Activated naive CD4-positive, alpha-beta T cell treated with anti-CD3 and anti-CD28 coated beads, Interleukin-2, amount 50 U/mL, for 24 hours (primary cell): ENCODE measurements around the gene LIPG.
"Not testable (repeated sequence)": the region's sequence is repeated elsewhere in the genome, so short reads cannot be mapped to it uniquely, and the experiment has no call there.

Experiments used
- H3K27ac Mint-ChIP-seq: one replicate; pipeline ENCODE4 v1.8.0; 2021; ENCODE audit warnings: mild to moderate bottlenecking, mixed read lengths
- H3K27me3 Mint-ChIP-seq: one replicate; pipeline ENCODE4 v1.8.0; 2021; ENCODE audit warnings: mixed read lengths
- H3K36me3 Mint-ChIP-seq: one replicate; pipeline ENCODE4 v1.8.0; 2021; ENCODE audit warnings: mixed read lengths
- H3K4me1 Mint-ChIP-seq: one replicate; pipeline ENCODE4 v1.8.0; 2021; ENCODE audit warnings: mixed read lengths
- H3K4me3 Mint-ChIP-seq: one replicate; pipeline ENCODE4 v1.8.0; 2021; ENCODE audit warnings: mild to moderate bottlenecking, mixed read lengths
- H3K9me3 Mint-ChIP-seq: one replicate; pipeline ENCODE4 v1.8.0; 2021; ENCODE audit warnings: mixed read lengths

The LIPG gene

DNA sequence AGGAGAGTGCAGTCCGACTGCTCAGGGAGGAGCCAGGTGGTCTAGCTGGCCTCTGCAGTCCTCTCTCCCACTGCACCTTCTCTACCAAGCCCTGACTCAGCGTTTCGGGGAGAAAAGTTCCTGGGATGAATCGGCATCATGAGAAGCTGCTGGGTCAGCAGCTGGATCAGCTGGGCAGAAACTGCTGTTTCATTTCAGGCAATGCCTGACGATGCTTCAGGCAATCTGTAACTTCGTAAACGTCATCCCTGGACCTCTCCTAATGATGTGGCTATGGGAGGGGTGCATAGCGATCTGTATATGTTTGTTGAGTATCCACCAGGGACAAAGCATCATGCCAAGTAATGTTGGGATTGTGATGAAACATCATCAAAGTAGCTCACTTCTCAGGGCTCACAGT, 20.7 kb downstream of the LIPG start:
- Mint-ChIP-seq H3K36me3 (no peaks in the 10 kb centered on the region), H3K9me3 (no peaks in the 10 kb centered on the region), H3K4me1 (no peaks in the 10 kb centered on the region), H3K27ac (no peak overlapping the region), H3K4me3 (no peak overlapping the region), H3K27me3 (peaks cover 3% of the 10 kb centered on the region)

DNA sequence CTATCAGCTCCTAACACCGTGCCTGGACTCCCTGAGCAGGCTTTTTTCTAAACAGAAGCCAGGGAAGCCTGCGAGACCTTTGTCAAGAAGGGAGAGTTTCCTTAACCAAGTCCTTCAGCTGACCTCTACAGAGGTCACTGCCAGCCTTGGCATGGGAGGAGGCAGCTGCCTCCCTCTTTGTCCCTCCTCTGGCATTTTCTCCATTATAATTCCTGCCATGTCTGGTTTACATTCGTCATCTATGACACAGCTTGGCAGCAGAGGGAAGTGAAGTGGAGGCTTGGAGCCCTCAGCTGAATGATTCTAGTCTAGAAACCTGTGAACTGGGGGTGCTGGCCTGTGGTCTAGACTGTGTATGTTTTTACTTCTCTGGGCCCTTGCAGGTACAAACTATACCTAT, 22.5 kb downstream of the LIPG start:
- Mint-ChIP-seq H3K9me3 (no peaks in the 10 kb centered on the region), H3K27me3 (peaks cover 3% of the 10 kb centered on the region), H3K27ac (no peak overlapping the region), H3K36me3 (no peaks in the 10 kb centered on the region), H3K4me3 (no peak overlapping the region), H3K4me1 (no peaks in the 10 kb centered on the region)

DNA sequence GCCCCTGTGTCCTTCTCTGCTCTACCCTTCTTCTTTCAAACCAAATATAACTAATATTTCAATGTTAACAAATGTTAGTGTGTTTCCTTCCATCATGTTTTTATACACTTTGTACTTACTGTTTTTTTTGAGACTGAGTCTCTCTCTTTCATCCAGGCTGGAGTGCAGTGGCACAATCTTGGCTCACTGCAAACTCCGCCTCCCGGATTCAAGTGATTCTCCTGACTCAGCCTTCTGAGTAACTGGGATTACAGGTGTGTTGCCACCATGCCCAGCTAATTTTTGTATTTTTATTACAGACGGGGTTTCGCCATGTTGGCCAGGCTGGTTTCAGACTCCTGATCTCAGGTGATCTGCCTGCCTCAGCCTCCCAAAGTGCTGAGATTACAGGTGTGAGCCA, 23.1 kb downstream of the LIPG start:
- not testable (repeated sequence) for H3K27me3 Mint-ChIP-seq, H3K9me3 Mint-ChIP-seq, H3K4me3 Mint-ChIP-seq, H3K4me1 Mint-ChIP-seq, H3K36me3 Mint-ChIP-seq, H3K27ac Mint-ChIP-seq

DNA sequence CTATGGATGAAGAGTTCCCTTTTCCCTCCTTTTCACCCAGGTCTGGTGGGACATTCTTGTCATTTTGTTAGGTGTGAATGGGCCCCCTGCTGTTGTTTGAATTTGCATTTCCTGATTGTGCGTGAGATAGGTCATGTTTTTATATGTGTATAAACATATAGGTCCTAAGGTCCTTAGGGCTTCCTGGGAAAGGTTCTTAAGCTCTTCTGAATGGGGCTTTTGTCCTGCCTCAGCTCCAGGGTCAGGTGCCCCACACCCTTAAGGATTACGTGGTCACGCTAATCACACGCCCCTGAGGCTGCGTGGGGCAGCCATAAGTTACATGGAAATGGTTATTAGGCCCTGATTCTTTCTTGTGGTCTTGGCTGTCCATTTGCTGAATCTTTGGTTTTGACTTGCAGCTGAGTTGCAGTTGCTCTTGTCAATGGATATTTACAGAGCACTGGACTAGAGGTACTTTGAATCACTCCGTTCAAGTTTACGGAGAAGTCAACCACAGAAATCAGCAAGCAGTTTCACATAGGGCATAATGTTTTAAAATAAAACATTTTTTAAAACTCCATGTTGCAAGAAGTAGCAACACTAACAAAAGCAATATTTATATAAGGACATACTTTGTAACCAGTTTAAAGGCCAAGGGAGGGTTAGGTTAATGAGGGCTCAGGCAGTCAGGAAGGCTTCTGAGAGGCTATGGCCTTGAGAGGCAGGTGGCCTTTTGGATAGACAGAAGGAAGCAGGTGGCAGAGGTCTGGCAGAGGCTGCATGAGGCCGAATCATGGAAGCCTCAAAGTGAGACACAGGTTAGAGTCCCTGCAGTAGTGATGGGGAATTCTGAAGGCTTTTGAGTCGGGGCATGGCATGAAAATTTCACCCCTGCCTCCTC, 24.2 kb downstream of the LIPG start:
- H3K4me3 Mint-ChIP-seq: no peak overlapping the region
- no peaks in the 10 kb centered on the region for H3K36me3 Mint-ChIP-seq
- peaks cover 3% of the 10 kb centered on the region for H3K27me3 Mint-ChIP-seq
- no peaks in the 10 kb centered on the region for H3K4me1 Mint-ChIP-seq
- H3K27ac Mint-ChIP-seq: no peak overlapping the region
- H3K9me3 Mint-ChIP-seq: no peaks in the 10 kb centered on the region

DNA sequence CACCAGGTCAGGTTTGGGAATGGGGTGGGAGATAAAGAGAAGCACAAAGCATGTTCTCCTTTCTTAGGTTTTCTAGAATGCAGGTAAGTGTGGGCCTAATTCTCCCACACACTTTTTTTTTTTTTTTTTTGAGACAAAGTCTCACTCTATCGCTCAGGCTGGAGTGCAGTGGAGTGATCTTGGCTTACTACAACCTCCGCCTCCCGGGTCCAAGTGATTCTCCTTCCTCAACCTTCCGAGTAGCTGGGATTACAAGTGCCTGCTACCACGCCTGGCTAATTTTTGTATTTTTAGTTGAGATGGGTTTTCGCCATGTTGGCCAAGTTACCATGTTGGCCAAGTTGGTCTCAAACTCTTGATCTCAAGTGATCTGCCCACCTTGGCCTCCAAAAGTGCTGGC, 26.3 kb downstream of the LIPG start:
- Mint-ChIP-seq H3K27ac (no peak overlapping the region), H3K4me1 (no peaks in the 10 kb centered on the region), H3K4me3 (no peak overlapping the region), H3K27me3 (peaks cover 3% of the 10 kb centered on the region), H3K9me3 (no peaks in the 10 kb centered on the region), H3K36me3 (no peaks in the 10 kb centered on the region)

DNA sequence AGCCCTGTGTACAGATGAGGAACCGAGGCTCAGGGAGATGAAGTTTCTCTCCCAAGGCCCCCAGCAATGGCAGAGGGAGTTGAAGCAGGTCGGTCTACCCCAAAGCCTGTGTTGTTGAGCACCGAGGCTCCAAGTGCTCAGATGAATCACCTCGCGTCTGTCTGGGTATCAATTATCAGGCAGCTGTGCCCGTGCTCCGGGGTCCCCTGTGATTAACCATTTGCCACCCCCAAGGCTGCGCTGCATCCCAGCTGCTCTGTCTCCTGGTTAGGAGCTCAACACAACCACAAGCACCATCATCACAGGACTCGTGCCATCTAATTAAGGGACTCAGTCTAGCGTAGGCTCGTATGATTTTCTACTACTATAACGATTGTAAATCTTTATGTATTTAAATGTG, 27.1 kb downstream of the LIPG start:
- Mint-ChIP-seq H3K4me1 (no peaks in the 10 kb centered on the region), H3K4me3 (no peak overlapping the region), H3K9me3 (no peaks in the 10 kb centered on the region), H3K27me3 (peaks cover 1% of the 10 kb centered on the region), H3K36me3 (no peaks in the 10 kb centered on the region), H3K27ac (no peak overlapping the region)

DNA sequence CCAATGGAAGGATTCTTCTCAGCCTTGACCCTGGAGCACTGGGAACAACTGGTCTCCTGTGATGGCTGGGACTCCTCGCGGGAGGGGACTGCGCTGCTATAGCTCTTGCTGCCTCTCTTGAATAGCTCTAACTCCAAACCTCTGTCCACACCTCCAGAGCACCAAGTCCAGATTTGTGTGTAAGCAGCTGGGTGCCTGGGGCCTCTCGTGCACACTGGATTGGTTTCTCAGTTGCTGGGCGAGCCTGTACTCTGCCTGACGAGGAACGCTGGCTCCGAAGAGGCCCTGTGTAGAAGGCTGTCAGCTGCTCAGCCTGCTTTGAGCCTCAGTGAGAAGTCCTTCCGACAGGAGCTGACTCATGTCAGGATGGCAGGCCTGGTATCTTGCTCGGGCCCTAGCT, 28.8 kb downstream of the LIPG start:
- no peaks in the 10 kb centered on the region for H3K9me3 Mint-ChIP-seq
- peaks cover 3% of the 10 kb centered on the region for H3K27me3 Mint-ChIP-seq
- H3K4me1 Mint-ChIP-seq: no peaks in the 10 kb centered on the region
- no peak overlapping the region for H3K27ac Mint-ChIP-seq
- no peak overlapping the region for H3K4me3 Mint-ChIP-seq
- no peaks in the 10 kb centered on the region for H3K36me3 Mint-ChIP-seq

DNA sequence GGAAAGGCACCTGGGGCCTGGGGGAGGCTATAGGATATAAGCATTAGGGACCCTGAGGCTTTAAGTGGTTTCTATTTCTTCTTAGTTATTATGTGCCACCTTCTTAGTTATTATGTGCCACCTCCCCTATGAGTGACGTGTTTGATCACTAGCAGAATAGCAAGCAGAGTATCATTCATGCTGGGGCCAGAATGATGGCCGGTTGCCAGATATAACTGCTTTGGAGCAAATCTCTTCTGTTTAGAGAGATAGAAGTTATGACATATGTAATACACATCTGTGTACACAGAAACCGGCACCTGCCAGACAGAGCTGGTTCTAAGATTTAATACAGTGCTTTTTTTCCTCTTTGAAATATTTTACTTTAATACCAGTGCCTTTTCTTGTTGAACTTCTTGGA, 29.4 kb downstream of the LIPG start:
- no peak overlapping the region for H3K27ac Mint-ChIP-seq
- no peaks in the 10 kb centered on the region for H3K36me3 Mint-ChIP-seq
- no peak overlapping the region for H3K4me3 Mint-ChIP-seq
- no peaks in the 10 kb centered on the region for H3K4me1 Mint-ChIP-seq
- peaks cover 2% of the 10 kb centered on the region for H3K27me3 Mint-ChIP-seq
- no peaks in the 10 kb centered on the region for H3K9me3 Mint-ChIP-seq

DNA sequence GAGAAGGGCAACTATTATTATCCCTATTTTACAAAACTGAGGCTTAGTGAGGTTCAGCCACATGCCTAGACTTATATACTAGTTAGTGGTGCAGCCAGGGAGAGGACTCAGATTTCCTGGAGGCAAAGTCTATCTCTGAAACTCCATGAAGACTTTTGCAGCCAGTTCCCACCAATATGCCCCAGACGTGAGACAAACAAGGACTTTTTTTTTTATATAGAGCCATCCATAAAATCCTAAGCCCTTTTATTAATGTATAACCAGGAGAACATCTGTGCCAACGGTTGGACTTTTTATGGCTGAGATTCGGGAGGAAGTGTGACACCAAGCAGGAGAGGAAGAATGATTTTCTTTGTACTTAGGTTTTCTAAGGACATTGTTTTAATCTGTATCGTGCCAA, 29.9 kb downstream of the LIPG start:
- Mint-ChIP-seq H3K27ac (no peak overlapping the region), H3K27me3 (peaks cover 2% of the 10 kb centered on the region), H3K4me3 (no peak overlapping the region), H3K4me1 (no peaks in the 10 kb centered on the region), H3K36me3 (no peaks in the 10 kb centered on the region), H3K9me3 (no peaks in the 10 kb centered on the region)

DNA sequence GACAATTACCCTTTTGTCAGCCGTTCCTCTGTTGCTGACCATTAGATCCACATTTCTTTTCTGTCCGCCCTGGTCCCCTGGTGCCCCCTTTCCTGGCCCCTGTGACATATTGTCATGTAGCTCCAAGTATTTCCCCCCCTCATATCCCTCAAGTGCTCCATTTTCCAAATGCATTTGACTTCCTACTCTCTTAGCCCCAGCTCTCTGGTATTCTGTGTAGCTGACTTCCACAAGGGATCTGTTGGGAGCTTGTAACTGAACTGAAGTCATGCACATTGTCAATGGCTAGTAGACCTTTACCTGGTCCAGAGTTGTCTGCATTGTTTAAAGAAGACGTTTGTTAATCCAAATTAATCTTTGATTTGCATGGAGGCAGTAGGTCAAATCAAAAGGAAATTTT, 34.8 kb downstream of the LIPG start:
- no peaks in the 10 kb centered on the region for H3K36me3 Mint-ChIP-seq
- no peaks in the 10 kb centered on the region for H3K9me3 Mint-ChIP-seq
- no peak overlapping the region for H3K27ac Mint-ChIP-seq
- H3K27me3 Mint-ChIP-seq: peaks cover 8% of the 10 kb centered on the region
- no peak overlapping the region for H3K4me3 Mint-ChIP-seq
- H3K4me1 Mint-ChIP-seq: no peaks in the 10 kb centered on the region

DNA sequence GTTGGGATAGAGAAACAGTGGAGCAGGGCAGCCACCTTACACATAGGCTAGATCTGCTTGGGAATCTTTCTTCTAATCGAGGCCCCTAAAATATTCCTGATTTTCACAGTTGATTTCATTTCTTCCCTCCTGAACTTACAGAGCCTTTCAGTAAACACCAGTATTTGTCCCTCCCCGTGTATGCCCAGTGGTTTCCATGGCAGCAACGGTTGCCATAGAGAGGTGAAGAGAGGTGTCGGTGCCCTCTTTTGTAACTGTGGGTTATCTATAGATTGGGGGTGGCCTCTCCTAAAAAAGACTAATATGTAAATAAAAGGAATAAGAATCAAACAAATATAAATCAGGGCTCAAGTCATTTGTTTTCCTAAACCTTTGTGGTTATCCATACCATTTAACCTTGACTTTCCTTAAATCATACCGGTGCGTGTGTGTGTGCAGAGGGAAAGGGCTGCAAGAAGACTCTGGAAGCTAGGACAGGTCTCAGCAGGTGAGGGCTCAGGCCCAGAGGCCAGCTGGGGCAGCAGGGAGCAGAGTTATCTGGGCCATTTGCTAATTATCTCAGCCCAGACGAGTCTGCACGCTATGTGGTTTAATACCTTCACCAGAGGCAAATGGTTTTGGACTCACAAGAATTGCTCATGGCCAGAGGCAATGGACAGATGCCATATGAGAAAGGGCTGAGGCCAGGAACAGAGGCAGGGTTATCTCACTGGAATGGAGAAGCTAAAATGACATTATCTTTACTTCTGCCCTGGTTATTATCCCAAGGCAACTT, 35.5 kb downstream of the LIPG start:
- H3K36me3 Mint-ChIP-seq: no peaks in the 10 kb centered on the region
- no peaks in the 10 kb centered on the region for H3K4me1 Mint-ChIP-seq
- H3K27ac Mint-ChIP-seq: no peak overlapping the region
- no peaks in the 10 kb centered on the region for H3K9me3 Mint-ChIP-seq
- peaks cover 11% of the 10 kb centered on the region for H3K27me3 Mint-ChIP-seq
- H3K4me3 Mint-ChIP-seq: no peak overlapping the region

DNA sequence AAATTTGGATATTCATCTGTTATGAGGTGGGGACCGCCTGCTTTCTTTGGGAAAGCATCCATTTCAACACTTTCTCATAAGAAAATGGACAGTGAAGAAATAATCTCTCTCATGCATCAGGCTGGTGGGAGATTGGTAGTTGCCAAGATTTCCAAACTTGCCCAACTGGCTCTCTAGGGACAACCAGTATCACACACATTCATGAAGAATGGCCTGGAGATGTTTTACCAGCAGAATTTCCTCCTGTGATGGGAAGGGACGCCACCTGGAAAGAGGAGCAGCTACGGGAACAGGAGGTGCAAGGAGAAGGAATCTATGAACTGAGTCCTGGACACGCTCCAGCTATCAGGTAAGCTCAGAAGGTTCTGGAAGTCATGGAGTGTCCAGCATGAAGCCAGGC, 39.4 kb downstream of the LIPG start:
- Mint-ChIP-seq H3K27ac (no peak overlapping the region), H3K36me3 (peaks cover 2% of the 10 kb centered on the region), H3K4me3 (no peak overlapping the region), H3K27me3 (peaks cover 17% of the 10 kb centered on the region), H3K4me1 (no peaks in the 10 kb centered on the region), H3K9me3 (peaks cover 4% of the 10 kb centered on the region)

DNA sequence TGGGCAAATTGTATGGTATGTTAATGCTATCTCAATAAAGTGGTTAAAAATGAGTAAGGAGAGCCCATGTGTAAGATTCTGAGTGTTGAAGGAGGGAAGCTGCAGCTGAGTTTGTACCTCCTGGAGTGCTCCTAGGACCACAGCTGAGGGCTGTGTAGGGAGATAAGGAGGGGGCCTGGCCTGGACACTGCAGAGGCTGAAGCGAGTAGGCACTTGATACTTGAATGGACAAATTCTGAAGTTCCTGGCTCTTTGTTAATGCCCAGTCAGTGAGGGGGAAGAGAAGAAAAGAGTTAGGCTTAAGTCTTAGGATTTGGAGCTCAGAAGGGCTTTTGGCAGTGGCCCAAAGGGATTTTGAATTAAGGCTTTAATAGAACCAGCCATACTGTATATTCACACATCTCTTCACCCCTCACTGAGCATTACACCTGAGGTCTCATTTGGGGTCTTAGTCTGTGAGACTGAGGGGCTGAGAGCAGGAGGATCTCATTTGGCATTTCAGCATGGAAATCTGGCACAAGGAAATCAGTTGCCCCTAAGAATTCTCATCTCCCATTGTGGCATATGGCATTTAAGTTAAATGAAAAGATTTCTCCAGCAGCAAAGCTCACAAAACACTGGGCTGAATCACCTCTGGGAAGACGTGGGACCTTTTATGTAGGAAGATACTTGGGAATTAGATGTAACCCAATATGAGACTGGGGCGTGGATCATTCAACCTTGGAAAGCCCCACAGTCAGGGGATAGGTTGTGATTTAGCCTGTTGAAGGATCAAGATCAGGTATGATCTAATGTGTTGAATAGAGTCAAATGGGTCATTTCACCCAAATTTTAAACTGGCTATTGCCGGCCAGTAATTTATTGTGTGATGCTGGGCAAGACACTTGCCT, 46.8 kb downstream of the LIPG start:
- H3K4me3 Mint-ChIP-seq: no peak overlapping the region
- H3K9me3 Mint-ChIP-seq: peaks cover 4% of the 10 kb centered on the region
- peaks cover 2% of the 10 kb centered on the region for H3K36me3 Mint-ChIP-seq
- no peak overlapping the region for H3K27ac Mint-ChIP-seq
- peaks cover 8% of the 10 kb centered on the region for H3K27me3 Mint-ChIP-seq
- H3K4me1 Mint-ChIP-seq: no peaks in the 10 kb centered on the region

DNA sequence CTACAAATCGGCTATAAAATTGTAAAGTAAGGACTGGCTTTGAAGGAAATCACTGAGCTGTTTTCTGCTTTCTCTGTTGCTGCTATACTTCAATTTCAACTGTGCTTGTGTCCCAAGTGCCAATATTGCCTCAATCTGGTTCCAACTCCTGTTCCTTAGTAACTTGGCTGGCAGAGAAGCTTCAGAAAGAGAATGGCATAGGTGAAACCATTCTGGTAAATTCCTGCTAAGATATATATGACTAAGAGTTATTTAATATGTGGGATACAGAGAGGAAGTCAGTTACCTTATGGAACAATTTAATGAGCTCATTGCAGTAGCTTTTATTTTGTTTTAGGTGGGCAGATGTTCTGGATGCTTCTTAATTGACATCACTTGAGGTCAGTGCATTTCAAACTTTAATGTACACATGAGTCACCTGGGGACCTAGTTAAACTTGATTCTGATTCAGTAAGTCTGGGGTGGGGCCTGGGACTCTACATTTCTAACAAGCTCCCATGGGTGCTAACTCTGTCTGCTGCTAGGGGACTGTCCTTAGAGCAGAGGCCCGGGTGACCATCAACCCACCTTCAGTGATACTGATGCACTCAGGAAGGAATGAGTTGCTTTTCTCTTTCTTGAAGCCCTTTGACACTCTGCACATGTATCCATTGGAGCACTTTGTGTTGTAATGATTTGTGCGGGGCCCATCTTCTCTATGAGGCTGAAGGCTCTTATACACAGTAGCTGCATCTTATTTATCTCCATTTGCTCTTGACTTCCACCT, 47.6 kb downstream of the LIPG start:
- Mint-ChIP-seq H3K4me1 (no peaks in the 10 kb centered on the region), H3K4me3 (no peak overlapping the region), H3K27ac (no peak overlapping the region), H3K36me3 (peaks cover 2% of the 10 kb centered on the region), H3K27me3 (peaks cover 6% of the 10 kb centered on the region), H3K9me3 (peaks cover 4% of the 10 kb centered on the region)

DNA sequence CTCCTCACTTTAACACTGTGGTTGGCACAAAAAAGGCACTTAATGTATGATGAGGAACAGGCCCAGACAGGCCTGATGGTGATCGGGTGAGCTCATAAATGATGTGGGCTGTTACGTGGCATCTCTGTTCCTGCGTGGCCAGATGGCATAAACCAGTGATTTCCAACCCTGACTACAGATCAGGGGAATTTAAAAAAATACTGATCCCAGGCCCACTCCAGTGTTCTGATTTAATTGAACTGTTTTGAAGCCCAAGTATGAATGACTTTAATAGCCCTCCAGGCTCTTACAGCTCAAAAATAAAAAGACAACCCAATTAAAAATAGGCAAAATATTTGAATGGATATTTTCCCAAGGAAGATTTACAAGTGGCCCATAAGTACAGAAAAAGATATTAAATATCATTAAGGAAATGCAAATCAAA, 48.2 kb downstream of the LIPG start:
- H3K27ac Mint-ChIP-seq: no peak overlapping the region
- no peaks in the 10 kb centered on the region for H3K4me1 Mint-ChIP-seq
- H3K9me3 Mint-ChIP-seq: peaks cover 4% of the 10 kb centered on the region
- no peaks in the 10 kb centered on the region for H3K36me3 Mint-ChIP-seq
- peaks cover 4% of the 10 kb centered on the region for H3K27me3 Mint-ChIP-seq
- H3K4me3 Mint-ChIP-seq: no peak overlapping the region
